H9 (cell line): ENCODE results near the gene DND1. TPM values are rescaled to one million over a fixed set of nuclear protein-coding genes. Genes with fewer than 3 reads are reported as not detected.

Experiments
- DNase-seq: peaks from one replicate; pipeline ENCODE4 v3.0.0-alpha.2; 2017
- H2AFZ ChIP-seq: one replicate; pipeline ENCODE4 v1.6.1; 2013; ENCODE audit warnings: mild to moderate bottlenecking, low read length, control low read depth, moderate library complexity
- H2AK5ac ChIP-seq: 2 replicates; pipeline ENCODE4 v1.6.1; 2013; ENCODE audit warnings: low read length, control low read depth, mixed read lengths; ENCODE audit not compliant: insufficient read length
- H2BK120ac ChIP-seq: one replicate; pipeline ENCODE4 v1.6.1; 2013; ENCODE audit warnings: low read depth, mild to moderate bottlenecking, low read length, control low read depth, inconsistent platforms; ENCODE audit not compliant: poor library complexity, severe bottlenecking
- H2BK12ac ChIP-seq: 2 replicates; pipeline ENCODE4 v1.6.1; 2013; ENCODE audit warnings: low read length, control low read depth, mixed read lengths, low read depth; ENCODE audit not compliant: insufficient read length
- H2BK15ac ChIP-seq: 2 replicates; pipeline ENCODE4 v1.6.1; 2013; ENCODE audit warnings: low read depth, low read length, control low read depth
- H2BK20ac ChIP-seq: one replicate; pipeline ENCODE4 v1.6.1; 2013; ENCODE audit warnings: low read depth, mild to moderate bottlenecking, low read length, control low read depth, inconsistent platforms; ENCODE audit not compliant: poor library complexity, severe bottlenecking
- H2BK5ac ChIP-seq: 2 replicates; pipeline ENCODE4 v1.6.1; 2013; ENCODE audit warnings: low read length, control low read depth, mixed read lengths; ENCODE audit not compliant: insufficient read length
- H3K14ac ChIP-seq: 2 replicates; pipeline ENCODE4 v1.6.1; 2013; ENCODE audit warnings: low read length, control low read depth; ENCODE audit not compliant: insufficient read depth
- H3K18ac ChIP-seq: 2 replicates; pipeline ENCODE4 v1.6.1; 2013; ENCODE audit warnings: low read depth, mild to moderate bottlenecking, mixed read lengths, low read length, control low read depth; ENCODE audit not compliant: insufficient read length
- H3K23ac ChIP-seq: 2 replicates; pipeline ENCODE4 v1.6.1; 2013; ENCODE audit warnings: low read length, control low read depth, mixed read lengths, low read depth; ENCODE audit not compliant: insufficient read length
- H3K23me2 ChIP-seq: 2 replicates; pipeline ENCODE4 v1.6.1; 2013; ENCODE audit warnings: low read depth, mild to moderate bottlenecking, mixed read lengths, low read length, control low read depth; ENCODE audit not compliant: insufficient read length, poor library complexity, severe bottlenecking
- H3K27ac ChIP-seq: 2 replicates; pipeline ENCODE4 v1.5.1; 2013; ENCODE audit warnings: low read length, control low read depth, mixed read lengths, low read depth; ENCODE audit not compliant: insufficient read length
- H3K27me3 ChIP-seq: 2 replicates; pipeline ENCODE4 v1.6.1; 2013; ENCODE audit warnings: low read length, control low read depth, inconsistent platforms; ENCODE audit not compliant: insufficient read depth
- H3K4ac ChIP-seq: 2 replicates; pipeline ENCODE4 v1.6.1; 2013; ENCODE audit warnings: low read depth, mild to moderate bottlenecking, control low read depth, inconsistent platforms, low read length, moderate library complexity
- H3K4me1 ChIP-seq: 2 replicates; pipeline ENCODE4 v1.6.1; 2013; ENCODE audit warnings: low read length, control low read depth, inconsistent platforms; ENCODE audit not compliant: insufficient read depth
- H3K4me2 ChIP-seq: 2 replicates; pipeline ENCODE4 v1.6.1; 2013; ENCODE audit warnings: low read length, control low read depth, mixed read lengths; ENCODE audit not compliant: insufficient read length, insufficient read depth
- H3K56ac ChIP-seq: 2 replicates; pipeline ENCODE4 v1.6.1; 2013; ENCODE audit warnings: low read depth, mild to moderate bottlenecking, mixed read lengths, low read length, control low read depth; ENCODE audit not compliant: insufficient read length
- H3K79me1 ChIP-seq: 2 replicates; pipeline ENCODE4 v1.6.1; 2013; ENCODE audit warnings: low read depth, mild to moderate bottlenecking, moderate library complexity, low read length, control low read depth, inconsistent platforms; ENCODE audit not compliant: insufficient read depth, poor library complexity, severe bottlenecking
- H3K79me2 ChIP-seq: 2 replicates; pipeline ENCODE4 v1.6.1; 2013; ENCODE audit warnings: low read length, control low read depth, inconsistent platforms; ENCODE audit not compliant: insufficient read depth
- H3K9ac ChIP-seq: 2 replicates; pipeline ENCODE4 v1.6.1; 2013; ENCODE audit warnings: low read length, control low read depth, mixed read lengths; ENCODE audit not compliant: insufficient read length; ENCODE audit errors: extremely low read depth
- H3K9me3 ChIP-seq: one replicate; pipeline ENCODE4 v1.6.1; 2013; ENCODE audit warnings: low read depth, low read length, inconsistent platforms; ENCODE audit not compliant: control insufficient read depth
- H3T11ph ChIP-seq: one replicate; pipeline ENCODE4 v1.6.1; 2013; ENCODE audit warnings: mild to moderate bottlenecking, low read length, control low read depth, inconsistent platforms
- H4K20me1 ChIP-seq: one replicate; pipeline ENCODE4 v1.6.1; 2013; ENCODE audit not compliant: control insufficient read depth, insufficient read length, insufficient read depth
- H4K5ac ChIP-seq: 2 replicates; pipeline ENCODE4 v1.6.1; 2013; ENCODE audit warnings: low read depth, mild to moderate bottlenecking, mixed read lengths, low read length, control low read depth; ENCODE audit not compliant: insufficient read length
- H4K8ac ChIP-seq: replicated peaks from 2 replicates; pipeline ENCODE4 v1.6.1; 2013; ENCODE audit warnings: low read length, control low read depth, mixed read lengths, low read depth; ENCODE audit not compliant: insufficient read length
- H4K91ac ChIP-seq: 2 replicates; pipeline ENCODE4 v1.6.1; 2013; ENCODE audit warnings: low read depth, mild to moderate bottlenecking, moderate library complexity, mixed read lengths, low read length, control low read depth; ENCODE audit not compliant: insufficient read length
- H3K27ac Mint-ChIP-seq, 3 experiments: 2 replicates in 2 of 3; 3 replicates in 1 of 3; pipeline ENCODE4 v1.8.0; 2020 to 2021; ENCODE audit warnings: mixed read lengths in 3 of 3, mild to moderate bottlenecking in 1 of 3, moderate library complexity in 1 of 3
- H3K27me3 Mint-ChIP-seq: 2 replicates; pipeline ENCODE4 v1.8.0; 2021; ENCODE audit warnings: low read depth, mild to moderate bottlenecking, moderate library complexity, mixed read lengths
- H3K36me3 Mint-ChIP-seq, 3 experiments: 2 replicates in 2 of 3; 3 replicates in 1 of 3; pipeline ENCODE4 v1.8.0; 2020 to 2021; ENCODE audit warnings: low read depth in 3 of 3, mixed read lengths in 3 of 3; ENCODE audit not compliant: insufficient read depth in 1 of 3
- H3K4me1 Mint-ChIP-seq, 2 experiments: 2 replicates each; pipeline ENCODE4 v1.8.0; 2020; ENCODE audit warnings: mixed read lengths in 2 of 2
- H3K4me3 Mint-ChIP-seq, 2 experiments: 2 replicates in 1 of 2; 3 replicates in 1 of 2; pipeline ENCODE4 v1.8.0; 2020 to 2021; ENCODE audit warnings: mild to moderate bottlenecking in 2 of 2, mixed read lengths in 2 of 2, moderate library complexity in 1 of 2
- H3K9me3 Mint-ChIP-seq, 2 experiments: 2 replicates in 1 of 2; 3 replicates in 1 of 2; pipeline ENCODE4 v1.8.0; 2020; ENCODE audit warnings: mild to moderate bottlenecking in 2 of 2, mixed read lengths in 2 of 2, moderate library complexity in 1 of 2
- WGBS: extraction: QIAGEN DNeasy Blood & Tissue Kit; methylation state at CpG from one replicate; pipeline ENCODE4 v1.1.7; 2013; ENCODE audit warnings: missing lambda C conversion rate, low lambda C conversion rate, mixed read lengths; ENCODE audit not compliant: insufficient read length; ENCODE audit errors: extremely low coverage; 5-methylcytosine and 5-hydroxymethylcytosine counted together
- total RNA-seq: library from RNA; stranded (reverse); gene quantifications from 2 replicates; pipeline ENCODE4 v1.2.1, GENCODE V29; 2021
- TF ChIP-seq, protein P1 (sequence below): fragments of 200-600 bp; sonication (generic); conservative IDR thresholded peaks from 3 replicates; pipeline ENCODE4 v1.8.0; 2021; ENCODE audit warnings: antibody characterized with exemption, mild to moderate bottlenecking

DND1 gene
- total RNA-seq, 1 experiment from 2014 or later, result 2.4 TPM

GRCh38 chr5:140674629-140675028 is 1.3 kb upstream of the DND1 start:
- Histone ChIP-seq H2BK120ac (no peak overlapping the region), H4K8ac (no peak overlapping the region), H3T11ph (no peak overlapping the region), H2BK5ac (no peak overlapping the region), H3K23me2 (no peaks in the 10 kb centered on the region), H3K4ac (no peak overlapping the region), H3K9ac (no peak overlapping the region), H3K18ac (no peak overlapping the region), H4K91ac (no peak overlapping the region), H2BK15ac (no peak overlapping the region), H3K56ac (no peak overlapping the region), H3K23ac (no peak overlapping the region), H3K79me1 (no peaks in the 10 kb centered on the region), H3K27me3 (no peaks in the 10 kb centered on the region), H2AFZ (no peak overlapping the region), H2BK20ac (no peak overlapping the region), H3K4me2 (no peak overlapping the region), H3K79me2 (no peaks in the 10 kb centered on the region), H2BK12ac (no peak overlapping the region), H3K9me3 (no peaks in the 10 kb centered on the region), H4K5ac (no peak overlapping the region), H3K27ac (no peak overlapping the region), H3K14ac (no peak overlapping the region), H4K20me1 (no peaks in the 10 kb centered on the region), H3K4me1 (no peaks in the 10 kb centered on the region), H2AK5ac (no peak overlapping the region)
- DNase-seq, result no peak
- TF ChIP-seq, protein P1, sequence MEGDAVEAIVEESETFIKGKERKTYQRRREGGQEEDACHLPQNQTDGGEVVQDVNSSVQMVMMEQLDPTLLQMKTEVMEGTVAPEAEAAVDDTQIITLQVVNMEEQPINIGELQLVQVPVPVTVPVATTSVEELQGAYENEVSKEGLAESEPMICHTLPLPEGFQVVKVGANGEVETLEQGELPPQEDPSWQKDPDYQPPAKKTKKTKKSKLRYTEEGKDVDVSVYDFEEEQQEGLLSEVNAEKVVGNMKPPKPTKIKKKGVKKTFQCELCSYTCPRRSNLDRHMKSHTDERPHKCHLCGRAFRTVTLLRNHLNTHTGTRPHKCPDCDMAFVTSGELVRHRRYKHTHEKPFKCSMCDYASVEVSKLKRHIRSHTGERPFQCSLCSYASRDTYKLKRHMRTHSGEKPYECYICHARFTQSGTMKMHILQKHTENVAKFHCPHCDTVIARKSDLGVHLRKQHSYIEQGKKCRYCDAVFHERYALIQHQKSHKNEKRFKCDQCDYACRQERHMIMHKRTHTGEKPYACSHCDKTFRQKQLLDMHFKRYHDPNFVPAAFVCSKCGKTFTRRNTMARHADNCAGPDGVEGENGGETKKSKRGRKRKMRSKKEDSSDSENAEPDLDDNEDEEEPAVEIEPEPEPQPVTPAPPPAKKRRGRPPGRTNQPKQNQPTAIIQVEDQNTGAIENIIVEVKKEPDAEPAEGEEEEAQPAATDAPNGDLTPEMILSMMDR, result no peak
- H3K36me3 Mint-ChIP-seq, result peaks cover 11 to 80% (median 36%) of the 10 kb centered on the region in 3 experiments
- H3K27ac Mint-ChIP-seq, result no peak overlapping the region
- no CpG with 5 or more reads among the region's 4 CpGs for WGBS
- H3K27me3 Mint-ChIP-seq, result no peaks in the 10 kb centered on the region
- H3K4me1 Mint-ChIP-seq, result peaks cover 0 to 6% of the 10 kb centered on the region in 2 experiments; a peak in 1 of 4 replicates
- no peaks in the 10 kb centered on the region for H3K9me3 Mint-ChIP-seq
- H3K4me3 Mint-ChIP-seq, result no peak overlapping the region
